Spleen (tissue), 11 donors: ENCODE measurements around the gene HDDC2. TPM values are rescaled to one million over a fixed set of nuclear protein-coding genes. Genes with fewer than 3 reads are reported as not detected.

Experiments
- DNase-seq: peaks from one replicate; pipeline ENCODE4 v3.0.0-alpha.2; 2020
- H3K27ac ChIP-seq, 8 donors: fragments of 200-600 bp; sonication (generic) in 7 of 8; 1 replicate in 4 of 8; 2 replicates in 4 of 8; pipeline versions ENCODE4 v1.5.0 to v1.8.0; 2016 to 2021; ENCODE audit warnings: inconsistent platforms in 4 of 8, mild to moderate bottlenecking in 4 of 8, moderate library complexity in 1 of 8
- H3K27me3 ChIP-seq, 7 donors: fragments of 200-600 bp; sonication (generic) in 6 of 7; replicated peaks in 1 of 7; 1 replicate in 4 of 7; 2 replicates in 3 of 7; pipeline versions ENCODE4 v1.5.0 to v1.8.0; 2016 to 2021; ENCODE audit warnings: inconsistent platforms in 3 of 7, mild to moderate bottlenecking in 1 of 7
- H3K36me3 ChIP-seq, 6 donors: fragments of 200-600 bp; sonication (generic) in 5 of 6; 1 replicate in 4 of 6; 2 replicates in 2 of 6; pipeline versions ENCODE4 v1.5.0 to v1.8.0; 2016 to 2021; ENCODE audit warnings: inconsistent platforms in 2 of 6
- H3K4me1 ChIP-seq, 6 donors: fragments of 200-600 bp; sonication (generic) in 5 of 6; 1 replicate in 3 of 6; 2 replicates in 3 of 6; pipeline versions ENCODE4 v1.5.0 to v1.8.0; 2016 to 2021; ENCODE audit warnings: inconsistent platforms in 3 of 6
- H3K4me3 ChIP-seq, 8 donors: fragments of 200-600 bp; sonication (generic) in 7 of 8; 1 replicate in 4 of 8; 2 replicates in 4 of 8; pipeline versions ENCODE4 v1.5.0 to v1.8.0; 2016 to 2021; ENCODE audit warnings: inconsistent platforms in 4 of 8, mild to moderate bottlenecking in 4 of 8, moderate library complexity in 2 of 8
- H3K9me3 ChIP-seq, 8 donors: fragments of 200-600 bp; sonication (generic) in 7 of 8; 1 replicate in 4 of 8; 2 replicates in 4 of 8; pipeline versions ENCODE4 v1.5.0 to v1.8.0; 2016 to 2021; ENCODE audit warnings: inconsistent platforms in 4 of 8
- CTCF ChIP-seq, 11 experiments: fragments of 200-600 bp in 7 of 11; fragments of 450-650 bp in 4 of 11; sonication (generic) in 4 of 11; IDR thresholded peaks in 8 of 11; conservative IDR thresholded peaks in 3 of 11; 1 replicate in 7 of 11; 2 replicates in 4 of 11; pipeline versions ENCODE4 v1.4.0 to v1.8.0; 2016 to 2021; ENCODE audit warnings: antibody characterized with exemption in 11 of 11, inconsistent platforms in 4 of 11, mild to moderate bottlenecking in 1 of 11
- POLR2A ChIP-seq, 3 donors: fragments of 450-650 bp; IDR thresholded peaks; one replicate each; pipeline ENCODE4 v1.5.1; 2017; ENCODE audit warnings: antibody characterized with exemption in 3 of 3, mild to moderate bottlenecking in 1 of 3
- POLR2AphosphoS5 ChIP-seq, 3 donors: sonication (generic); formaldehyde crosslinking; IDR thresholded peaks; one replicate each; pipeline ENCODE4 v1.5.1; 2017; ENCODE audit warnings: antibody characterized with exemption in 3 of 3
- WGBS, 5 donors: extraction: QIAGEN DNeasy Blood & Tissue Kit in 3 of 5; methylation state at CpG; one replicate each; pipeline versions ENCODE4 v1.1.5 to v1.1.7; 2013 to 2018; 5-methylcytosine and 5-hydroxymethylcytosine counted together
- intact Hi-C: fragments of 100-400 bp; cut with DNase I; formaldehyde crosslinking; loops from one replicate; pipeline ENCODE4 v1.15.0; 2023; ENCODE audit warnings: low total_unique reads
- polyA plus RNA-seq, 3 donors: library from polyadenylated mRNA; stranded (reverse); fragments of 200-250 nt; gene quantifications; one replicate each; pipeline ENCODE4 v1.2.1, GENCODE V29; 2013
- total RNA-seq, 7 donors: library from RNA; depleted of rRNA in 3 of 7; stranded (reverse); fragments of >200 nt in 3 of 7; fragmentation: NEBNext Ultra II Directional in 4 of 7; extraction: Animal tissue kit (Norgen Biotek cat#: 25700) in 4 of 7; gene quantifications; one replicate each; pipeline versions ENCODE4 v1.1.0 to v1.2.1, GENCODE V29; 2016 to 2021
- donor health status: healthy with polysubstance abuse.
- donor health status: DM: no; HTN: no; CAD: no; lungs with moderate emphysema.
- donor health status: DM: no; HTN: no; CAD: no.
- donor health status: Bipolar disorder and iron deficiency.
- donor health status: healthy.
- donor health status: DM: no; HTN: no; CAD: no.
- donor health status: DM: yes; HTN: yes; CAD: no.

Gene HDDC2
- total and polyA plus RNA-seq, 10 donors, result 22.4 to 68.7 (median 38.7) TPM

- H3K4me3 ChIP-seq, result no peak overlapping the region
- intact Hi-C loops, result no loop called here
- H3K36me3 ChIP-seq, result no peaks in the 10 kb centered on the region
- no peak for DNase-seq
- WGBS, 5 donors, result 68 to 88% (median 72%) methylated on average over 2 of the region's 2 CpGs
- H3K9me3 ChIP-seq, result no peaks in the 10 kb centered on the region
- peaks cover 0 to 11% (median 6%) of the 10 kb centered on the region in 6 donors for H3K4me1 ChIP-seq
- TF ChIP-seq POLR2AphosphoS5 (IDR thresholded peaks at IDR 0.05) (no peak), POLR2A (IDR thresholded peaks at IDR 0.05) (no peak), CTCF (IDR thresholded peaks at IDR 0.05 in 8 of 11, conservative IDR thresholded peaks at IDR 0.05 in 3 of 11) (no peak)
- no peak overlapping the region for H3K27ac ChIP-seq
- no peaks in the 10 kb centered on the region for H3K27me3 ChIP-seq
Measured at GRCh38 chr6:125341460-125341859, 39.7 kb upstream of the HDDC2 start.

DNA sequence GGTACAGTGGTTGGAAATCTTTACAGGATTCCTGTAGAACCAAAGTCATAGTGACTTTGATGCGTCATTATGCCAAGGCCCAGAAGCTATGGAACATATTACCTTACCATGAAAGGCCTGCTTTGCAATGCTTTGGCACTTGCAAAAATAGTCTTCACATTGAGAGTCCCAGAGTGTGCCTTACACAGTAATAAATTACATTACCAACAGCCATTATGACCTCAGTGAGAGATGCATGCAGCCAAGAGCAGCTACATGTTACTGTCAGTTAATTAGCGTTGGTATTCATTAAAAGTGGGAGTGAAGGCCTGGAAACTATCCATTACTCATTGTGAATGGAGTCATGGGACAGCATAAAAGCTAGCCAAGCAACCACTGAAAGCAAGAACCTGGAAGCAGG lies 39.2 kb upstream of the HDDC2 start:
- peaks cover 0 to 6% (median 3%) of the 10 kb centered on the region in 6 donors for H3K4me1 ChIP-seq
- TF ChIP-seq POLR2A (IDR thresholded peaks at IDR 0.05) (no peak), POLR2AphosphoS5 (IDR thresholded peaks at IDR 0.05) (no peak), CTCF (IDR thresholded peaks at IDR 0.05 in 8 of 11, conservative IDR thresholded peaks at IDR 0.05 in 3 of 11) (no peak)
- WGBS, 5 donors, result 86 to 95% (median 93%) methylated on average over 2 of the region's 2 CpGs
- intact Hi-C loops, result no loop called here
- H3K4me3 ChIP-seq, result no peak overlapping the region
- H3K36me3 ChIP-seq, result no peaks in the 10 kb centered on the region
- H3K9me3 ChIP-seq, result no peaks in the 10 kb centered on the region
- H3K27me3 ChIP-seq, result no peaks in the 10 kb centered on the region
- DNase-seq, result no peak
- no peak overlapping the region for H3K27ac ChIP-seq

DNA sequence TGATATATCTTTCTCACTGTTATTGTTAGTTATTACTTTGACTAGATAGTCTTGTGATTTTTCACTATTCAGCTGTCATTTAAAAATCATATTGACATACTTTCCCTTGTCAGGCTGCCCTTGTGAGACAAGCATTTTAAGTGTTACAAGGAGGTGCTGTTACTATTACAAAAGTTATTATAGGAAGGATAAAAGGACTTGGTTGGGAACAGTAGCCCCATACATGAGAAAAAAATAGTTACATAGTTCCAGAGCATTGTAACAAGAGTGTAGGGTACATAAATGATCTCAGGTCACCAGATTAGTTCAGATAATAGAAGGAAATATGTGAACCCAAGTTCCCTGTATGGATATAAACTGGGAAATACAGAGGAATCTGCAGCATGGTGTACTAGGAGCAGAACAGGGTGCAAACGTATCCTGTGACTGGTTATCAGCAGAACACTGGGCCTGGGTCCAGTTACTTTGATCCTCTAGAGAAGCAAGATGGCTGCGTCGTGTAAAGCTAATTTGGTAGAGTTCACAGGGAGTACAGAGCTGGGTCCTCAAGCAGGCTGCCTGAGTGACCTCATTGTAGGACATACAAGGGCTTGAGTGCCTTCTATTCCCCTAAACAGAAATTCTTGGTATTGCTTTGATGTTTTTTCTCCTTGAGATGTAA lies 38.5 kb upstream of the HDDC2 start:
- Histone ChIP-seq H3K4me3 (no peak overlapping the region), H3K27me3 (no peaks in the 10 kb centered on the region), H3K36me3 (no peaks in the 10 kb centered on the region), H3K4me1 (no peaks in the 10 kb centered on the region), H3K27ac (no peak overlapping the region), H3K9me3 (no peaks in the 10 kb centered on the region)
- 71 to 93% (median 90%) methylated on average over 3 of the region's 3 CpGs for WGBS, 5 donors
- no peak for TF ChIP-seq CTCF (IDR thresholded peaks at IDR 0.05 in 8 of 11, conservative IDR thresholded peaks at IDR 0.05 in 3 of 11)
- TF ChIP-seq POLR2AphosphoS5 (IDR thresholded peaks at IDR 0.05), result no peak
- no peak for DNase-seq
- intact Hi-C loops, result no loop called here

DNA sequence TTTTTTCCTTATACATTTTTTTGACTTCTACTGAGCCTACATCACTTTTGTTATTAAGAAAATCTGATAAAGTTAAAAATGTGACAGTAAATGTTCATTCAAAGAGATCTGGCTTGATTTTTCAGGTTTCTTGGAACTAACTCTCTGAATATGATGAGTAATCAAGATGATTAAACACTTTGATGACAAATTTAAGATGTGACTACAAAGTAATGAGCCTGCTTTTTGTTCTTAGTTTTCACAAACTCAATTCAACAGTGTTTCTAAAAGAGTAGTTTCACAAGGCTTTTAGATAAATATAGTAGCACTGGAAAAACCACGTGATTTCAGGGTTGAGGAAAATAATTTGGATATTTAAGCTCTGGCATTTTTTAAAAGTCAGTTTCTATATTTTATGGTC lies 37.9 kb upstream of the HDDC2 start:
- Histone ChIP-seq H3K4me1 (no peaks in the 10 kb centered on the region), H3K27ac (no peak overlapping the region), H3K36me3 (no peaks in the 10 kb centered on the region), H3K9me3 (no peaks in the 10 kb centered on the region), H3K4me3 (no peak overlapping the region), H3K27me3 (peaks cover 0 to 3% (median 0%) of the 10 kb centered on the region in 7 donors)
- TF ChIP-seq CTCF (IDR thresholded peaks at IDR 0.05 in 8 of 11, conservative IDR thresholded peaks at IDR 0.05 in 3 of 11) (no peak), POLR2A (IDR thresholded peaks at IDR 0.05) (no peak), POLR2AphosphoS5 (IDR thresholded peaks at IDR 0.05) (no peak)
- no peak for DNase-seq
- intact Hi-C loops, result no loop called here
- WGBS, 5 donors, result 58 to 76% (median 66%) methylated on average over 1 of the region's 1 CpG
